Activated effector memory CD4-positive, alpha-beta T cell treated with Interleukin-2 at 50 U/mL for 16 hours (primary cell): Measurements from ENCODE around the gene WNT5B.
"Not testable (repeated sequence)": the region's sequence is repeated elsewhere in the genome, so short reads cannot be mapped to it uniquely, and the experiment has no call there.

Experiments used
- DNase-seq: peaks from one replicate; pipeline ENCODE4 v3.0.0-alpha.2; 2020

The WNT5B gene

DNA sequence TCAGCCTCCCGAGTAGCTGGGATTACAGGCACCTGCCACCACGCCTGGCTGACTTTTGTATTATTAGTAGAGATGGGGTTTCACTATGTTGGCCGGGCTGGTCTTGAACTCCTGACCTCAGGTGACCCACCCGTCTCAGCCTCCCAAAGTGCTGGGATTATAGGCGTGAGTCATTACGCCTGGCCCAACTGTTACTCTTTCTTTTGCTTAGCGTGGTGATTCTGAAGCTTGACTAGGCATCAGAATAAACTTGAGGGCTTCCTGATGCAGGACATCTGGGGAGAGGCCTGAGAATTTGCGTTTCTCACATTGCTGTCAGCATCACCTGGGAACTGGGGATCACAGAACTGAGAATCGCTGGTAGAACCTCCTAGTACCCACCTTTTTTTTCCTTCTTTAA lies 26.3 kb upstream of the WNT5B start:
- DNase-seq, result not testable (repeated sequence)

DNA sequence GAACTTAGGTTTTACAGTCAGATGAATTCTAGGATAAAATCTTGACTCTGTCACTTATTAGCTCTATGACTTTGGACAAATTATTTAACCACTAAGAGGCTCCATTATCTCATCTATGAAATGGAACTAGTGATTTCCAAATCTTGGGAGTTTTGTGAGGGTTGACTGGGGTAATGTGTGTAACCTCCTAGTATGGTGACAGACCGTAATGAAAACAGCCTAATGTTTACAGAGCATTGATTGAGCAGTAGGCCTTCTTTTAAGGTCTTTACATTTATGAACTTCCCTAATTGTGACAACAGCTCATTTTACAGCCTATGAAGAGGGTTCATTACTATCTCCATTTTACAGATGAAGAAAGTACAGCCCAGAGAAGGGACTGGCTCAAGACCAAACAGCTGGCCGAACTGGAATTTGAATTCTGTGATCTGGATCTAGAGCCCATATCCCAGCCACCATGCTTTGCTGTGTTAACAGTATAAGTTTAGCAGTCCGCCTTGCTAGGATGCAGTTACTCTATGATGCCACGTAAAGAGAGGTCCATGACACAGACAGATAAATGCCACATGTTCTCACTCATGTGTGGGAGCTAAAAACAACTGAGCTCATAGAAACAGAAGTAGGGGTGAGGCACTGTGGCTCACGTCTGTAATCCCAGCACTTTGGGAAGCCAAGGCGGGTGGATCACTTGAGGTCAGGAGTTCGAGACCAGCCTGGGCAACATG lies 25.6 kb upstream of the WNT5B start:
- no peak for DNase-seq

DNA sequence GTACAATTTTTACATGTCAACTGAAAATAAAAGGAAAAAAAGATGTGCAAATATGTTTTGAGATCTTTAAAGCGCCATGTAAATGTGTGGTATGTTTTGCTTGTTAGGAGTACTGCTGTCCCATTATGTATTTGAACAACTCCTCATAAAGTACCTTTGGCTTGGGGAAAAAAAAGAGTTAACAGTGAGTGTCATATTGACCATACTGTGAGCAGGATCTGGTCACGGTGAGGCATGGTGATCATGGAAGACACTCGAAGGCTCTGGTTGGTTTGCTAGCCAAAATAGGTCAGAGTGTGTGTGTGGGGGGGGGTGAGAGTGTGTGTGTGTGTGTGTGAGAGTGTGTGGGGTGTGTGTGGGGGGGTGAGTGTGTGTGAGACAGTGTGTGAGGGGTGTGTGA lies 24.6 kb upstream of the WNT5B start:
- no peak for DNase-seq

DNA sequence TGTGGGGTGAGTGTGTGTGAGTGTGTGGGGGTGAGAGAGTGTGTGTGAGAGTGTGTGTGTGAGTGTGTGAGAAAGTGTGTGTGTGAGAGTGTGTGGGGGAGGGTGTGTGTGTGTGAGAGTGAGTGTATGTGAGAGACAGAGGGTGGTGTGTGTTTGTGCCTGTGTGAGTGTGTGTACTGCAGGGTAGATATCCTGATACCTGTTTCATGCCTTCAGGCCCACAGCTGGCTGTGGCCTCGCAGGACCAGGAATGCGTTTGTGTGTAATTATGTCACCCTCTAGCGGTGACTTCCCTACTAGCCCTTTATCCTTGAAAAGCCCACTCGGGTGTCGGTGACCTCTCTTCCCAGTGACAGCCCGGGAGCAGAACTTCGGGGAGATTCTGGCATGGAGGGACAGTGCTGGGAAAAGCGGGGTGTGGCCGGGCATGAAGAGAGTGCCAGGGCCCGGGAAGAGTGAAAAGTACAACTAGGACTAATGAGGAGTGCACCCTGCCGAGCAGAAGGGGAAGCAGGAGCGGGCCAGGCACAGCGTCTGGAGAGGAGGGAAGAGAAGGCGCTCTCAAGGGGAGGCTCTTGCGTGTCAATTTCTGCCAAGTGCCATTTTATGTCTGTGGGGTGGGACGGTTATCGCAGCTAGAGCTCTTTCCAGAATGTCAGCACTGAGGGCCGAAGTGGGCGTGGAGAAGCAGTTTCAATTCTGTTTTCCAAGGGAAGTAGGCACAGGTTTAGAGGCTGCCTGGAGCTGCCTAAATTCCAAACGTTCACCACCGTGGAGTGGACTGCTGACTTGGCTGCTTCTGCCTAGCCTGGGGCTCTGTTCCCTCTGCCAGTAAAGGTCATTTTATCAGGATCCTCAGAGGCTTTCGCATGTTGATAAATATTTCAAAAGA lies 23.7 kb upstream of the WNT5B start:
- peak; percentile 35 for DNase-seq

DNA sequence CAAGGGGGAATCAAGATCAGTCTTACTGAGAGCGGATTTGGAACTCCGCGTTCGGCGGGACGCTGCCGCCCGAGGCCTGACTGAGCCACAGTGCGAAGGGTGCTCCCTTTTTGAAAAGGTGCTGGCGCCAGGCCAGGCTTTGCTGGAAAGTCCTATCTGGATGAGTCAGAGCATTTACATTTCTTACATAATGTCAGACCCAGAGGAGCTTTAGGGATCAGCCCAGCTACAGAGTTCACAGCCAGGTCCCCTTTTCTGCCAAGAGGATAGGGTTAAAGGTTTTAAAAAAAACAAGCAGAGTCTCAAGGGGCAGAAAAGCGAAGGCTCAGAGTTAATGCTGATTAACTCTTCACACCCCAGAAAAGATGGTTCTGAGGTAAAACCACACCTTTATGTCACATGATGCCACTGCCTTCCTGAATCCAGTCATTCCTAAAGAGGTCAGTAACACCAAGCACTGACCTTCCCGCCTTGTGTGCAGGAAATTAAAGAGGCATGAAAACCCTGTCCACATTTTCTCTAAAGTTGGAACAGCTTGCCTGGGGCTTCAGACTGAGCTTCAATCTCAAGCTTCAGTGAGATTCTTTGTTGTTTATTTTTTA lies 22.9 kb upstream of the WNT5B start:
- DNase-seq, result peak; percentile 27

DNA sequence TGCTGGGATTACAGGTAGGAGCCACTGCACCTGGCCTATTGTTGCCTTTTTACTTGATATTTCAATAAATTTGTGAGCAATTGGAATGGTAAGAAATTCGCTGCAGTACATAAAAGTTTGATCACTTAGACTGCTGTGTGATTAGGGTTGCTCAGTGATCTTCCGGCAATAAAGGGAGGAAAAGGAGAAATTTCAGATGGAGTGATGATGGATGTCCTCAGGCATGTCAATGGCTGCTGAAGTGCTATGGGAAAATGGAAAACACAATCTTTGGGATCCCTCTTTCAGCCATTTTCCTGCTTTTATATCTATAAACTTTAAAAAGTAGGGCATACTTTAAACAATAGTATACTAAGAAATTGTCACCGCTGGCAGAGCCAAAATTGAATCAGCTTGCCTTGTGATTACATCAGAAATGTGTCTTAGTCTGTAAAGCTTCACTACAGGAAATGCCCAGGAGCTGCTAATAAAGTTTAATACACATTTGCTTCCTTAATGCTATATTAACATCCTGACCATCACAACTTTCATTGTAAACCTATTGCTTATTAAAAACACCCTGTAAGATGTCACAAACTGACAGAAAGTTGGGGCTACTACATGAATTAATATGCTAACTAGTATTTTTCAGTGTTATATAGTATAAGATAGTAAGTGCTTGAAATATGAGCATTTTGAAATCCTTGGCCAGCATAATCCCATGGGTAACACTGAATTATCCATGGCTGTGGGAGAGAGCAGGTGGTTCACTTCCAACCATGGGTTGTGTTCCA lies 20.9 kb upstream of the WNT5B start:
- DNase-seq, result no peak

DNA sequence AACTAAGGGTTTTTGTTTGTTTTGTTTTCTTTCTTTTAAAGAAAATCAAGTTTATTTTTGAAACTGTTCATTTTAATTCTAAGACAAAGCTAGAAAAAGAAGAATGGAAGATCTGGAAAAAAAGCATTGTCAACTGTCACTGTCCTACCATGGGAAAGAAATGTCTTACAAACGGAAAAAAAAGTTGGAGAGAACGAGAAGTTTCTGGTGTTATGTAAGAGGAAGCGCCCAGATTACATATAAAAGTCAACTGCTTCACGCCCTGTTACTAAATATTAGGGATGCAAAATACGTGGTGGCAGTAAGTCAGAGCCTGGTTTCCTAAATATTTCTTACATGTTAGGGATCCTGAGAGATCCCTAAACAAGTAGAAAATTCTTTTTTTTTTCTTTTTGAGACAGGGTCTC lies 20.3 kb upstream of the WNT5B start:
- no peak for DNase-seq

DNA sequence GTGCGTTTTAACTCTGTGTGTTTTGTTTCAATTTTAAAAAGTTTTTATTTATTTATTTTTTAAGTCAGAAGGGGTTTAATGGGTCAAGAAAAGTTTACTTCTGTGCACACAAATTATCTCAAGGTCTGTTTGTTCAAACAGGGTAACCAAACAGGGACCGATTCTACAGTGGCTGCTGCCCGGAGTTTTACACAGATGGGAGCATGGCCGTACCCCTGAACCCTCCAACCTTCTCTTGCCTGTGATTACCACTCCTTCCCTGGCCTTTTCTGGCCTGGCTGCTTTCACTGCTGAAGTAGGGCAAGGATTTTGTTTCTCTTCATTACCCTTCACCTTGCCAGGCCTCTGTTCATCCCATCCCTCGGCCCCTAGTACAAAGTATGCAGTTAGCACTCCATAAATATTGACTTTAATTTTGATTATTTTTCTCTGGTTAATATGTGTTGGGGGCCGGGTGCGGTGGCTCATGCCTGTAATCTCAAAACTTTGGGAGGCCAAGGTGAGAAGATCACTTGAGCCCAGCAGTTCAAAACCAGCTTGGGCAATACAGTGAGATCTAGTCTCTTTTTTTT lies 18.9 kb upstream of the WNT5B start:
- DNase-seq, result no peak

DNA sequence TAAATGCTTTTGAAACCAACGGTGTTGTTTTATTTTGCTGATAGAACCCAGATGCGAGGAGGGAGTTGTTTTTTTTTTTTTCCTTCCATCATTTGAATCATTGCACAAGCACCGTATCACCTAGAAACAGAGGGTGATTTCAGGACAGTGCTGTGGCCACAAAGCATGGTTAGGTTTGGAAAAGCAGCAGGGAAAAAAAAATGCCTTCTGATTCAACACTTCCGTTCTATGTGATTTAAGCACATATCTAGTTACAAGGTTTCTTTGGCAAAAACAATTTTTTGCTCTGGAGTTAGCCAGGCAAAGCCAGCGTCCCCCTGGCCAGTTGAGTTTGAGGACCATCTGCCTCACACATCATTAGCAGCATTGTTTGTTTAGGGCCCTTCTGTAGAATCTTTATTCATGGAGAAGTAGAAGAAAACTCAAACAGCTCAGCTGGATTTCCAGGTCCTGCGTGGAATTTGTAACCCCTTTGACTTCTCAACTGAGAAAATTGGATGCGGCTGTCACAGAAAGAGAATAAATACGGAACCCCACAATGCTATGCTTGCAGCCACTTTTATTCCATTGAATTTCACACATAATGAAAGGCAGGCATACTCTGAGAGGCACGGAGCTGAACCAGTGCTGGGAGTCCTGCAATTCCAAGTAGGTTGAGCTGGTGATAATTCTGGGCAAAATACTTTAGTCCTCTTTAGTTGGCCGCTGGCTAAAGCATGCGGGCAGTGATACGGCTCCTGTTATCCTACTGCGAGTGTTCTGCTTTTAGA lies 17.0 kb upstream of the WNT5B start:
- DNase-seq, result no peak

DNA sequence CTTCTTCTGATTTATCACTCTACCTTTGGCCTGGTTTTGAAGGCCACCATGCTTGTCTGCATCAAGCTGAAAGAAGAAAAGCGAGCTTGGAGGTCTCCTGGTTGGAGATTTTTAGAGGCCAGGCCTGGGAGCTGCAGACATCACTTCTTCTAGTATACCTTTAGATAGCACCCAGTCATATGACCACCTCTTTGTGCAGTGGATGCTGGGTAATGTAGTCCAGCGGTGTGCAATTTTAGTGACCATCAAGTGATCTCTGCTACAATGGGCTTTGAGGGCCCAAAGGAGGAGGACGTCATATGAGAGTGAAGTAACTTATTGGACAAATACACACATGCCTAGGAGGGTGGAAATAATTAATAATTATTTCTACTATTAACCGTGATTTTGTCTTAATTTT lies 15.2 kb upstream of the WNT5B start:
- no peak for DNase-seq

DNA sequence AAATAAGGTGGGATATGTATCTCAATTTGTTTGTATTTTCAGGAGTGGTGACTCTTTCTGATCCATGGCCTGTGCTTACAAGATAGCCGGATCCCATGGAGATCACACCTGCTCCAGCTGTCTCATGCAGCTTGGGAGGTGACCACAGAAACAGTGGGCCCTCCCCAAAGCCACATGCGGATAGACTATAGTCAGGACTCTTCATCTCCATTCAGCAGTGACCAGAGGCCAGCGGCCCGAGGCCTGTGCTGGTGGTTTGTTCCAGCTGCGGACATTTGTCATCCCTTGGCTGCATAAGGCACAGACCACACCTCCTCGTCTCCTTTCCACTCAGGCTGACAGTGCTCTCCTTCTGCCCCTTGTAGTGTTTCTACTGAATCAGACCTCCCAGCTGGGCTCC lies 14.7 kb upstream of the WNT5B start:
- no peak for DNase-seq

DNA sequence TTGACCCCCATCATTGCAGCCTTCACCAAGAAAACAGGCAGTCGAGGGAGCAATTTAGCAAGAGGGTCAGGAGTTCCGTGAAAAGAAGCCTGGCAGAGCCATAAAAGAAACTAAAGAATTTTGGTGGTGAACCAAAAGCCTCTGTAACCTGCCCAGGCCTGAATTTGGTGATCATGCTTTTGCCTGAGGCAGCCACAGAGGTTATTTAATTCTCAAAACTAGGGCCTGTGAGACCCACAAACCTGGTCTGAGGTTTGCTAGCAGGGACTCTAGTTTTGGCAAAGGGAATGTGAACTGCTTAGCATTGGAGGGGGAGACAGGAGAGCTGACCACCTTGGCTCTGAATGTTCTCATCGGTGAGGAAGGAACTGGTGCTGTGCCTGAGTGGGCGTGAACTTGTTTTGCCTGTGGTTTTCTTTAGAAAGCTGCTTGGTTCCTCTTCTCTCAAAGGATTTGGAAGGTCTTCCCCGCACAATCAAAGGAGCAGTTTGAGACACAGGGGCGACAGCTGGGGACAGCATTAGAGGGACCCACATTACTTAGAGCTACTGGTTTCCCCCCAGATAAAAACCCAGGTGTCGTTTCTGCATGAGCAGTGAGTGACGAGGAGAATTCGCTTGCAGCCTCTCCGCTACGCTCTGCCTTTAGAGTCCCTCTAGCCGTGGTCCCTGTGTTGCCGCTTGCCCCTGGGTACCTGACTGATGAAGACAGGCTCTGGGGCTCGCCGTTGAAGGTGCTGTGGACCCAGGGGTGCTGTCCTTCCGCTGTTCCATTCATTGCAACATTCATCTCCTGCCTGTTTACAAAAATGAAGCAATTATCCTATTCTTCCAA lies 12.6 kb upstream of the WNT5B start:
- no peak for DNase-seq

DNA sequence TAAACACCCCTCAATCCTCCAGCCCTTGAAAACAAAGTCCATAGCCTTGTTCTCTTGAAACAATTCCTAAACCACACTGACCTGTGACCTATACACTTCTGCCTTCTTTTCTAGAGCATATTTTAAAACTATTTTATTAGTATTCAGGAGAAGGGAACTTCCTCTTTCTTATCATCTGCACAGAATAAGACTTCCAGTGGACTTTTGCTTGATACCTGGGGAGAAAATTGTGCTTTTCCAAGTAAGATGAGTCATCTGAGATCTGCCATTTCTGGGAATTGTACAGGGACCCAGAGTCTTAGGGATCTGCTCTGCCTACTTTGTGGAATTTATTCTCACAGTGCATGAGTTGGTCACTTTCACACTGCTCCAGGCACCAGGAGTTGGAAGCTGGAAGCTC lies 10.5 kb upstream of the WNT5B start:
- no peak for DNase-seq

DNA sequence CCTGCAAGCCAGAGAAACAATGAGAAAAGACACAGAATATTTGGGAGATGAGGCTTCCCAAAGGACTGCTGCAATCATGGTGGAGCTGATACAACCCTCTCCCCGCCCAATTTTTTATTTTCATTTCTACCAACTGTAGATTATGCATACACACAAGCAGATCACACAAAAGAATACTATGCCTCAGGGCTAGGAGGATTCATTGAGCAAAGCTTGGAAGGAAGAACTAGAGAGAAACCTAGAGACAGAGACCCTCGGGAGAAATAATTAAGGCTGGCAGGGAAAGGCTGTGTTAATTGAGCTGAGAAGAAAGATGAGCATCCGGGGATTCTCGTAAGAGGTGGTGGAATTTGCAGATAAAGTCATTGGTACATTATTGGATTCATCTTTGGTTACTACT lies 9.9 kb upstream of the WNT5B start:
- DNase-seq, result no peak

DNA sequence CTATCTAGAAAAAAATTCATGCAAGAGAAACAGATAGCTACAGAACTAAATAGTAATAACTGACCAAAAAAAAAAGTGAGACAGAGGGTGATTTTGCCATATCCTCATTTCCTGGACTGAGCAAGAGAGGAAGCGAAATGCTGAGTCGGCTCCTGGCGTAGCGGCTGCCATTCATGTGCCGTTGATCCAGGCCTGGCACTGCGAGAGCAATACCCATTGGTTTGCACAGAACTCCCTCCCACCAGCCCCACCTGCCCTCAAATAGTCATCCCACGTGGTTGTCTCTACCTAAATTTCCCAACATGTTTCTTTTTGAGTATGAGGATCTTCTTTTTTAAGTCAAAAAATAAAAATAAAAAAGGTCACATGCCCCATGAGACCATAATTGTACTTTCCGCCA lies 9.4 kb upstream of the WNT5B start:
- DNase-seq, result no peak

DNA sequence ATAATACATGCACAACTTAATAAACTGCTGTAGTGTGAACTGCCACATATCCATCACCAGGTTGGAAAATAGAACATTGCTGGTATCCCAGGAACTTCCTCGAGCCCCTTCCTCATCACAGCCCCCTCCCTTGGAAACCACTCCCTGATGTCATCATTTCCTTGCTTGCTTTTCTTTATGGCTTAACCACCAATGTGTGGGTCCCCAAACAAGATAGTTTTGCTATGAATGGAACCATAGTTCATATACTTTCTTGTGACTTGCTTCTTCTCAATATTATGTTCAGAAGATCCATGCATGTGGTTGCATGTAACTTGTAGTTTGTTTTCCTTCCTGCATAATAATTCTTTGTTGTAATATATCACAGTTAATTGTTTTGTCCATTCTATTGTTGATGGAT lies 8.9 kb upstream of the WNT5B start:
- DNase-seq, result no peak

DNA sequence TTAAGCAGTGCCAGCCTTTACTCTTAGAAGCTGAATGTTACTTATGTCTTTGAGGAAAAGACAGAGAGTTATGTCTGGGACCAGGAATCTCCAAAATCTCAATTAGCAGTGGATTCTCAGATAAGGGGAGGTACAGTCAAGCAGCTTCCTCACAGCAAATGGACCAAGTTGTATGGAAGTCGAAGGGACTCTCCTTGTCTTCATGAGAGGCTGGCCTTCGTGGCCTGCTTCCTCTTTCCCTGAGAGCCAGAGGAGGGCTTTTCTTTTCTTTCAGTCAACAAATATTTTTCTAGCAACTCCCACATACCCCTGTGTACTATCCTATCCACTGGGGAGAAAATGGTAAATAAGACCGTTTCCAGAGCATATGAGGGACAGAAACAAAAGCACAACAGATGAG lies 6.6 kb upstream of the WNT5B start:
- DNase-seq, result no peak

DNA sequence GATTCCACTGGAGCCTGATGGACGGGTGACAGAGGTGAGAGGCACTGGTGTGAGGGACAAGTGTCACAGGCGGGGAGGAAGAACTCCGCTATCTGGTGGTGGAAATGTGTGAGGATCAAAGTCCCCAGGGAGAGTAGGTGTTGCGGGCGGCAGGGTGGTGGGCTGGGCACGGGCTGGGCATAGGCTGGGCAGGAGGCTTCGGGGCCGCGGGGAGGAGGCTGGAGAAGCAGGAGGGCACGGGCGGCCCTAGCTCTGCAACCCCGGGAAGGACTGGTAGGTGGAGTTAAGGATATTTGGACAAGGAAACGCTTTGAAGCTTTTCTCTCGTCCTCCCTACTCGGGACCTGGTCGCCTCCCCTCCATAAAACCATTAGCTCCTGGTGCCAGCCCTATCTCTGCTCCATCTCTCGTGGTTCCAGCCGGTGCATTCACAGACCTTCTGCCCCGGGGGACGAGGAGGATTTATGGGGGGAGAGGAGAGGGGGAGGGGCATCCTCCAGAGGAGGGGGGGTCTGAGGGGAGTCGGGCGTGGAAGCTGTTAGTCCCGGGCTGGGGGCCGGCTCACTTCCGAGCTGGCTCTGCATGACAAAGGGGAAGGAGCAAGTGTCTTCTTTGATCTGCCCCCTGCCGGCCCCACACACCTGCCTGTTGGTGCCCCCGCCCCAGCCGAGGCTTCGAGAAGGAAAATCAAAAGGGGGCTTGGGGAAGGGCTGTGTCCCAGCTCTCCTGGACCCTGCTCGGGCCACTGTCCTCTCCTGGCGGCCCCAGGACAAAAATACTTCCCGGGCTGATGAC lies 504 bp downstream of the WNT5B start:
- no peak for DNase-seq

DNA sequence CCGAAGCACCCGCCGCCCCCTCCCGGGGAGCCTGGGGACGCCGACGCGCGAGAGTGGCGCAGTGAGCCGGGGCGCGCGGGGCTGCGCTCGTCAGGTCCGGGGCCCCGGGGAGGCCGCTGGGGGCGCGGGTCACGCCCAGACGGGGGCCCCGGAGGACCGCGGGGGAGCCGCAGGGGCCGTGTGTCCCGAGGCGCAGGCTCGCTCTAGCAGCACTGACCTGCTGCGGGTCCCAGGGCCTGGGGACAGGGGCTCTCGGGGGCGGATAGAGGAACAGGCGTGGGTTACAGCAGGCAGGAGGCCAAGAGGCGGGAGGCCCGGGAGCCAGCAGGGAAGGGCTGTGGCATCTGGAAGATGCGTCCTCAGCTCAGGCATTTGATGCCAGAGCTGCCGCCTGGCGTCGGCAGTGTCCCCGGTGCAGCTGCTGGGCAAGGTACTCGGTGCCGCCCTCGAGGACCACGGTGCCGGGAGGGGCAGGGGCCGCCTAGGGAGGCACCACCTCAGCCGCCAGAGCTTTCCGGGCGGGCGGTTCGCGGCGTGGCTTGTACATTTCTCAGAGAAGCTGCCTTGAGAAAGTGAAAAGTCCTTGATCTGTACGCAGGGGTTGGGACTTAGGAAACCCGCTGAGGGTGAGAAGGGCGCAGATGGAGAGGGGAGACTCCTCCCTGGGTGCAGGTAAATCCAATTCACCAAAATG lies 1.2 kb downstream of the WNT5B start:
- DNase-seq, result peak; percentile 9
